Hypothalamus (tissue), 51 donors: ENCODE measurements around the gene ADRA2C.
A peak's percentile ranks its signal among the peaks of the same experiment; 100 is the strongest.

Source experiments
- DNase-seq, 51 donors: peaks; one replicate each; lab custom pipeline; 2025; lab: John Stamatoyannopoulos, UW

Gene ADRA2C

DNA sequence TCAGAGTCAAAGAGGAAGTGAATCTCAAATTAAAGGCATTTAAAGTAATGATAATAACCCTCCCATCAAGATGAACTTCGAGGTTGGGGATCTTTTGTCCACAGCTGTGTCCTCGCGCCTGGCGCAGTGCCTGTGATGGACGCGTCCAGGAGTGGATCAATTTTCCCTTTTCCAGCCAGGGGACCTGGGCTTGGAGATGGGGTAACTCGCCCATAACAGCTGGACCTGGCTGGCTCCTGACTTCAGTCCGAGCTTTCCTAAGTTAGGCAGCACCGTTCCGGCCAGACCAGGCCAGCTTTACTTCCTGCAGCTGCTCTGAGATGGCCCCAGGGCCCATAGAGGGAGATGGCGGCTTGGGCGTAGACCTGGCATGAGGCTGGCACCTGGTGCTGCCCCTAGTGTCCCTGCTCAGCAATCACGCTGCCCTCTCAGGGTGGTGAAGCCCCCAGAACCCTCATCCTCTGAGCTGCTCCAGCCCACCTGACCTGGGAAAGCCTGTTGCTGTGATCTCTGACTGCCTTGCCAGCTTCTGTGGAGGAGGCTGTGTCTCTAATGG lies 23.9 kb downstream of the ADRA2C start:
- DNase-seq: no peak

DNA sequence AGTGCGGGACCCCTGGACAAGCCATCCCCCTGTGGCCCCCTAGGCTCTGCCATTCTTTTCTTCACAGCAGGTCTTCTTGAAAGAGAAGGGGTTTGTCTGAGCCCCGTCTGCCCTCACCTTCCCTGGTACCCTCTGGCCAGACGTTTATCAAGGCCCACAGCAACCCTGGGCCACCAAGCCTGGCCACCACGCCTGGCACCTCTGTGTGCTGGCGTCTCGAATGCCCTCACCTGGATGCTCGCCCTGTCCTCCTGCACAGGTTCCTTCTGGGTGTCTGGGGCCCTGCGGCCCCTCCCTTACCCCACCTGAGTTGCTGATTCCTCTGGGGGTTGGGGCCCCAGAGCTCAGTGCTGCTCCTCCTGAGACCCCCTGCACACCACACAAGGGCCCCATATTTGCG lies 25.1 kb downstream of the ADRA2C start:
- DNase-seq: no peak

GRCh38 chr4:3791910-3792542 lies 25.8 kb downstream of the ADRA2C start:
- no peak for DNase-seq

DNA sequence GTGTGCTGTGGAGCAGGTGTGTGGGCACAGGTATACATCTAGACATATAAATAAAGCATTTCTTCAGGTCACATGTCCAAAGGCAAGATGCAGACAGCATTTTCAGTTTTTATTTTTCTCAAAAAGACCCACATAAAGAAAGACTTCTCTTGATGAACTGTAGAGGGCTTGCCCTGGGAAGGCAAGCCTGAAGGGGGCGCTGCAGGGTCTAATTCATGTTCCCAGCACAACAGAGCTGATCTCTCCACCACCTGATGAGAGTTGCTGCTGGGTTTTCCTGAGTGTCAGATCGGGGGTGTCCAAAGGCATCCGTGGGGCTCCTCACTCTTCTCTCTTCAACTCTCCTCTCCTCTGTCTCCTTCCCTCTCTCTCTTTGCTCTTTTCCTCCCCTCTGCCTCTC lies 26.6 kb downstream of the ADRA2C start:
- DNase-seq: no peak

DNA sequence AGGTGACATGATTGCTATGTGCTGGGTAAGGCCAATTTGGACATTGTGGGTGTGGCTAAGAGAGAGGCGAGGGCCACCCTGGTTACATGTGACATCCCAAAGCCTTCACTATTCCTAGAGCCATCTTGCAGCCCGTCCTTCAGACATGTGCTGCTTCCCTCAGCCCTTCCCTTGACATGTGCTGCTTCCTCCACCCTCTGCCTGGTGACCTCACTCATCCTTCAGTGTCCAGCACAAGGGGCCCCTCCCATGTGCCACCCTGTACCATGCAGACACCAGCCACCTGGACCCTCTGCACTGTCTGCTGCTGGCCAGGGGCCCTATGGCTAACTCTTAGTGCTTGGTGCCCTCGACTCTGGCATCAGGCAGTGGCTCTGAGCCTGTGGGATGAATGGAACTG lies 27.4 kb downstream of the ADRA2C start:
- no peak for DNase-seq

GRCh38 chr4:3796960-3797359 lies 30.8 kb downstream of the ADRA2C start:
- no peak for DNase-seq

DNA sequence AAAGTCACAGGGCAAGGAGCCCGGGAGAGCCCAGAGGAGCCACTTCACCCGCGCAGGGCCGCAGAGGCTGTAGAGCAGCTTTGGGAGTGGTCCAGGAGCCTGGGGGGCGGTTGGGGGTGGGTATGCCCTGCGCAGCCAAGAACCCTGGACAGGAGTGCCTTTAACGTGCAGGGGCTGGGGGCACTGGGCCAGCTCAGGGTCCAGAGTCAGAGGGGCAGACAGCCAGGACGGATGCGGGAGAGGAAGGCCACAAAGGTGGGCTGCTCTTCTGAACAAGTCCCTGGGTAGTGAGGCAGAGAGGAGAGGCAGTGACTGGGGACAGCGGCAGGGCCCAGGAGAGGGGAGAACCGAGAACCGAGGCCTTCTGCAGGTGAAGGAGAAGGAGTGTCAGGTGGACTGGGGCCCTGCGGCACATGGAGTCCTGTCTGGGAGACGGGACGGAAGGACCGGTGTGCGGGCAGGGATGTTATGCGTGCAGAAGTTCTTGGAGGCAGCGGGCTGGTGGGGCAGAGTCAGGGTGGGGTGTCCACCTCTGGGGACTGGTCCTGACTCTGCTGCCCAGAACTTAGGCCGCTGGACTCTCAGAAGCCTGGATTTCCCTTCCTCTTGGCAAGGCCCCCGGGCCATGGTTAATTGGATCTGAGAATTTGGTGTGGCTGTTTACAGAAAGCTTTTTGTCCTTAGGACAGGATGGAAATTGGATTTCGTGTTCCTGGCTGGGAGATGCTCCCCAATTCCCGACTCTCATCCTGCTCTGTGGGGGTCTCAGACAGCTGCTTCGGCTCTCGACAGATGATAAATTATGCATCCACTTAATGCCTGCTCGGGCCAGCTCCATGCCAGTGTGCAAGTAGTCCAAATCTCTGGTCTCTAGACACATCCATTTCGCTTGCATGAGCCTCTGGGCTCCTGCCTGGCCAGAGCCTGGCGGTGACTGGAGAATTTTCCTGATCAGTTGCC lies 31.9 kb downstream of the ADRA2C start:
- DNase-seq: no peak

DNA sequence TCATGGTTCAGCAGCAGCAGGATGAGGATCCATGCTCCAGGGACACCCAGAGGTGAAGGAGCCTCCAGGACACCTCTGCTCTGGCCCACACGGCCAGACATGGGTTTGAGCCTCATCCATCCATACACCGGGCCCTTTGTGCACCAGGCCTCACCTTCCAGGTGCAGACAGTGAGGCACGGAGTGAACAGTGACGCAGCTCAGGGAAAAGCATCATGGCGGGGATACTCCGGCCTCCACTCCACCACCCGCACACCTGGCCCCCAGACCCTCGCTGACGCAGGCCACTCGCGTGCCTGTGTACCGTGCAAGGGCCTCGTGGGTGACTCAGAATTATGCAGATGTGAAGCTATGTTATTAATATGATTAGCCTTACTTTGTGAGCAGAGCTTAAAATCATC lies 33.3 kb downstream of the ADRA2C start:
- DNase-seq: no peak

DNA sequence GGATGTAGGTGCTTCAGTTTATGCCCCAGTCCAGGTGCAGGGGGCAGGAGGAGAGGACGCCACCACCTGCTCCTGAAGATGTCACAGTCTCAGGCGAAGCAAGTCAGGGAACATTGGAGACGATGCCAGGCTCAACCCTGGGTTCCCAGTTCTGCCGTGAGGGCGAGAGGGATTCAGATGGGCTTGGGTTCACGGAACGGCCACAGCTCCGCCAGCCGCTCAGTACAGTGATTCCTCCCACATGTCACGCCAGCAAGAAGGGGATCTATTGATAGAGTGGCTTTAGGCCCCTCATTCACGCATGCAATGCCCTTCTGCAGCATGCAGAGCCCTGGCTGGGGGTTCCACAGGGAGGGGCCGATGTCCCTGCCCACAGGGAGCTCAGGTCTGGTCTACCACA lies 34.2 kb downstream of the ADRA2C start:
- DNase-seq: no peak

- no peak for DNase-seq
Observed at GRCh38 chr4:3801521-3801920, 35.3 kb downstream of the ADRA2C start.

- no peak for DNase-seq
Observed at GRCh38 chr4:3801931-3802550, 35.9 kb downstream of the ADRA2C start.

GRCh38 chr4:3802571-3803474 lies 36.6 kb downstream of the ADRA2C start:
- no peak for DNase-seq

- no peak for DNase-seq
Observed at GRCh38 chr4:3803475-3803847, 37.3 kb downstream of the ADRA2C start.

DNA sequence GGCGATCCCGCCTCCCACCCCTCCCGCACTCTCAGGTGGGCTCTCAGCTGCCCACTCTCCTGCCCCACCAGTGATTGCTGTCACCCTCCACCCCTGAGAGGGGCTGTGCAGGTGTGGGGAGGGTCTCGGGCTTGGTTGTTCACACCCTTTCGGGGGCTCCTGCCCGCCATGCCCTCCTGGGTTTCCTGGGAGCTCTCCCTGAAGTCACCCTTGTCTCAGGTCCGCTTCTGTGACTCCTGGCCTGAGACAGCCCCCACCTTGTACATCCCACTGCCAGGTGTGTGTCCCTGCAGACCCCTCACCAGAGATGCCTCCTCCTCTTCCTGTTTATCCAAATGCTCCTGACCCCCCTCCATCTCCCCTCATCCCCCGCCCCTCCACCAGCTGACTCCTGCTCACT lies 37.8 kb downstream of the ADRA2C start:
- no peak for DNase-seq

GRCh38 chr4:3805026-3805425 lies 38.8 kb downstream of the ADRA2C start:
- DNase-seq: no peak

DNA sequence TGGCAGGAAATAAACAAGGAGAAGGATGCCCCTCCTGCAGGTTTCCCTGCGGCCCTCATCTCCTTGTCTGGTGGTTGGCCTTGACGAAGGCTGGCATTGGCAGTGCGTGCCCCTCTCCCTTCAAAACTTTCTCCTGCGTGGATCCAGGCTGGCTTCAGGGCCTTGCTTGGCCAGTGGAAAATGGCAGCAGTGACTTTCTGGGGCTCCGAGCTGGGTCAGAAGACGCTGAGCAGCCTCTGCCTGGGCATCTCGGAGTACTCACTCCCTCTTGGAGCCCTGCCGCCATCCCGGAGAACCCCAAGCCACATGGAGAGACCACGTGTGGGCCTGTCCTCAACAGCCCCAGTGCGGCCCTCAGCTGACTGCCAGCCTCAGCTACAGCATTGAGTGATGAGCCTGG lies 39.5 kb downstream of the ADRA2C start:
- DNase-seq: no peak

DNA sequence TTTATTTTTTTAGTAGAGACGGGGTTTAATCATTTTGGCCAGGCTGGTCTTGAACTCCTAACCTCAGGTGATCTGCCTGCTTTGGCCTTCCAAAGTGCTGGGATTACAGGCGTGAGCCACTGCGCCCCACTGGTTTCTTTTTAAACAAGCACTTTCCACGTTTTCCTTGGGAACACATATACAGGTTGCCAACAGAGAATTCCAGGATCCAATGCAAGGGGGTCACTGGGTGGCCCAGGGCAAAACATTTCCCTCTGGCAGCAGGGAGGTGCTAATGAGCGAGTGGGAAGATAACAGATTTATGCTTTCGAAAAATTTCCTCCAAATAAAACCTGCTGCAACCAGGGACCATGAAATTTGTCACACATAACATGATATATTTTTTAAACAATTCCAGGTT lies 41.1 kb downstream of the ADRA2C start:
- no peak for DNase-seq

GRCh38 chr4:3807822-3808496 lies 41.8 kb downstream of the ADRA2C start:
- peak in 1 of 51 donors; percentile 30 for DNase-seq

DNA sequence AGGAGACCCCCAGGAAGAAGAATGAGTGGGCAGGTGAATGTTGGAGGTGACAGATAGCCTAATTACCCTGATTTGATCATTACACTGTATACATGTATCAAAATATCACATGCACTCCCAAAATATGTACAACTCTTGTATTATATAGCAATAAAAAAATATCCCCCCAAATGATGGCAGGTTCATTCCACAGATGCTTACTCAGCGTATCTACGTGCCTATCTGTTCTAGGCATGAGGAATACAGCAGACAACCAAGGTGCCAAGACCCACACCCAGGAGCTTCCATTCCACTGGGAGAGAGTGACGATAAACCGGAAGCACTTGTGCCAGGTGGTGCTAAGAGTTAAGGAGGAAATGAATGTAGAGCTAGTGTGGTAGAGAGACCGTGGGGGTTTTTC lies 42.4 kb downstream of the ADRA2C start:
- no peak for DNase-seq

GRCh38 chr4:3809028-3809427 lies 42.8 kb downstream of the ADRA2C start:
- DNase-seq: no peak
